Stimulated activated naive CD8-positive, alpha-beta T cell treated with anti-CD3 and anti-CD28 coated beads, Interleukin-15, Interleukin-2, amounts not matched to agents 100 ng/mL and 50 ng/mL, for 24 hours (primary cell): ENCODE data around the gene ZNF814.
"Not testable (repeated sequence)": the region's sequence is repeated elsewhere in the genome, so short reads cannot be mapped to it uniquely, and the experiment has no call there.

Source experiments
- H3K27ac Mint-ChIP-seq: one replicate; pipeline ENCODE4 v1.8.0; 2021; ENCODE audit warnings: mild to moderate bottlenecking, mixed read lengths
- H3K27me3 Mint-ChIP-seq: one replicate; pipeline ENCODE4 v1.8.0; 2021; ENCODE audit warnings: mixed read lengths
- H3K36me3 Mint-ChIP-seq: one replicate; pipeline ENCODE4 v1.8.0; 2021; ENCODE audit warnings: low read depth, mixed read lengths
- H3K4me1 Mint-ChIP-seq: one replicate; pipeline ENCODE4 v1.8.0; 2021; ENCODE audit warnings: low read depth, mixed read lengths
- H3K4me3 Mint-ChIP-seq: one replicate; pipeline ENCODE4 v1.8.0; 2021; ENCODE audit warnings: mild to moderate bottlenecking, mixed read lengths
- H3K9me3 Mint-ChIP-seq: one replicate; pipeline ENCODE4 v1.8.0; 2021; ENCODE audit warnings: mixed read lengths

Gene ZNF814

DNA sequence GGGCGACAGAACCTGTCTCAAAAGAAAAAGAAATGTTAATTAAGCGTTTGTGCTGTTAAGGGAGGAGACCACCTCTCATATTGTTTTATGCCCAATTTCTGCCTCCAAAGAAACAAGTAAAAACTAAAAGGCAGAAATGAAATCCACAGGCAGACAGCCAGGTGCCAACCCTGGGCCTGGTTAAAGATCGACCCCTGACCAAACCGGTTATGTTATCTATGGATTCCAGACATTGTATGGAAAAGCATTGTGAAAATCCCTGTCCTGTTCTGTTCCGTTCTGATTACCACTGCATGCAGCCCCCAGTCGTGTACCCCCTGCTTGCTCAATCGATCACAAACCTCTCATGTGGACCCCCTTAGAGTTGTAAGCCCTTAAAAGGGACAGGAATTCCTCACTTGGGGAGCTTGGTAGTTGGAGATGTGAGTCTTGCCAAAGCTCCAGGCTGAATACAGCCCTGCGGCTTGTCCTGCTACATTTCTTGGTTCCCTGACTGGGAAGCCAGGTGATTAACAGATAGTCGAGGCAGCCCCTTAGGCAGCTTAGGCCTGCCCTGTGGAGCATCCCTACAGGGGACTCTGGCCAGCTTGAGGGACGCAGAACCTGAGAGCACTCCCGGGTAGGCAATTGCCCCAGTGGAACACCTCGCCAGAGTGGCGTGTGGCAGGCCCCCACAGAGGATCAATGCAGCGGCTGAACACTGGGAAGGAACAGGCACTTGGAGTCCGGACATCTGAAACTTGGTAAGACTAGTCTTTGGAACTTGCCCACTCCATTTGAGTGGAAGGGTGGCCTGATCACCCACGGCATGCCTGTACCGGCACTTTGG, 73.4 kb downstream of the ZNF814 start:
- Mint-ChIP-seq H3K36me3 (peaks cover 30% of the 10 kb centered on the region), H3K4me3 (peak overlapping the region; percentile 92), H3K27me3 (no peaks in the 10 kb centered on the region), H3K9me3 (no peaks in the 10 kb centered on the region), H3K27ac (peak overlapping the region; percentile 87), H3K4me1 (peaks cover 60% of the 10 kb centered on the region)

DNA sequence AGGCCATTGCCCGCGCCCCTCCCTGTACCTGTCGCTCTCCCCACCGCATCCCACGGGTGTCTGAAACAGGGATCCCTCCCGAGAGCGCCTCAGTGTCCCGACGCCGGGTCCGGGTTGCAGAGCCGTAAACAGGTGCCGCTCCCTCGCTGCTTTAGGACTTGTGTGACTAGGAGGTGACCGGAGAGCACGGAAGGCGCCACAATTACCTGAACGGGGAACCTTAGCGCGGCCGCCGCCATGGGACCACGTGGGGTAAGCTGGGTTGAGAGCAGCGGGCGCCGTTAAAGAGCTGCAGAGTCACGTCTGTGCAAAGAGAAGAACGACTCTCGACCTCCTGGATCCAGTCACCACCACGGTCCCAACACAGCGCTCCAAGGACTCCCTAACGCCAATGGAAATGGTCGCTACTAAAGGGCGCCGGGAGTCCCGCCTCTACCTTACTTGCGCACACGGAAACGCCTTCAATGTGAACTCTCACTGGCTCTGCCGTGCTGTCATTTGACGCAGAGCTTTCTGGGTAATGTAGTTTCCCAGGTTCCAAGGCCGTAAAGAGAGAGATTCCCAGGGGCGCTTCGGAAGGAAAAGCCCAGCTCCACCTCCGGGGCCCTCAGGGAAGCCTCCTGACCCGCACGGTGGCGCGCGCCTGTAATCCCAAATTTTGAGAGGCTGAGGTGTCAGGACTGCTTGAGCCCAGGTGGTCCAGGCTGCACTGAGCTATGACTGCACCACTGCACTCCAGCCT, 74.2 kb downstream of the ZNF814 start, which contains the start of gene ZNF552:
TSS of gene ZNF552 (minus strand) at position 409 of the 742 bp plus-strand sequence. CDS start at position 239, 170 bp downstream.
- Mint-ChIP-seq H3K9me3 (no peaks in the 10 kb centered on the region), H3K27me3 (no peaks in the 10 kb centered on the region), H3K4me1 (peaks cover 58% of the 10 kb centered on the region), H3K27ac (peak within 1 kb of the TSS; percentile 87), H3K36me3 (peaks cover 30% of the 10 kb centered on the region), H3K4me3 (peak within 1 kb of the TSS; percentile 92)

DNA sequence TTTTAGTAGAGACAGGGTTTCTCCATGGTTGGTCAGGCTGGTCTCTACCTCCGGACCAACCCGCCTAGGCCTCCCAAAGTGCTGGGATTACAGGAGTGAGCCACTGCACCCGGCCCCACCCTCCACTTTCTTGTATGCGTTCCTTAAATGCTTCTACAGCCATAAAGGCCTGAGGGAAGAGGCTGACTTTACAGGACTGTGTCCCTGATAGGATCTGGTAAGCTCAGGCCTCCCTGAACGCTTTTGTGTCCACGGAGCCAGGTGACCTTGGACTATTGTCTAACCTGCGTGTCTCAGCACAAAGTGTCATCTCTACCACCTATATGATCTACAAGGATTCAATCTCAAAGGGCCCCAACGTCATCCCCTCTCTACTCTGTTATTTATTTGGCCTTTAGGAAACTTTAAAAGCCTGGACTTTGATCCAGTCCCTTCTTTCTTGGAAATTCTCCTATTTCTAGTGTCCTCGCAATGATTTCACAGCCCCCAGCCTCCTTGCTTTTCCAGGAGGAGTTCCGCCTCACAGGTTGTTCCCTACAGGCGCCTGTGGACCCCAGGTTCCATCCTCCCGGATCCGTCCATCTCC, 74.8 kb downstream of the ZNF814 start:
- Mint-ChIP-seq H3K4me3 (peak overlapping the region; percentile 92), H3K27me3 (no peaks in the 10 kb centered on the region), H3K9me3 (no peaks in the 10 kb centered on the region), H3K36me3 (peaks cover 34% of the 10 kb centered on the region), H3K27ac (peak overlapping the region; percentile 87), H3K4me1 (peaks cover 52% of the 10 kb centered on the region)

DNA sequence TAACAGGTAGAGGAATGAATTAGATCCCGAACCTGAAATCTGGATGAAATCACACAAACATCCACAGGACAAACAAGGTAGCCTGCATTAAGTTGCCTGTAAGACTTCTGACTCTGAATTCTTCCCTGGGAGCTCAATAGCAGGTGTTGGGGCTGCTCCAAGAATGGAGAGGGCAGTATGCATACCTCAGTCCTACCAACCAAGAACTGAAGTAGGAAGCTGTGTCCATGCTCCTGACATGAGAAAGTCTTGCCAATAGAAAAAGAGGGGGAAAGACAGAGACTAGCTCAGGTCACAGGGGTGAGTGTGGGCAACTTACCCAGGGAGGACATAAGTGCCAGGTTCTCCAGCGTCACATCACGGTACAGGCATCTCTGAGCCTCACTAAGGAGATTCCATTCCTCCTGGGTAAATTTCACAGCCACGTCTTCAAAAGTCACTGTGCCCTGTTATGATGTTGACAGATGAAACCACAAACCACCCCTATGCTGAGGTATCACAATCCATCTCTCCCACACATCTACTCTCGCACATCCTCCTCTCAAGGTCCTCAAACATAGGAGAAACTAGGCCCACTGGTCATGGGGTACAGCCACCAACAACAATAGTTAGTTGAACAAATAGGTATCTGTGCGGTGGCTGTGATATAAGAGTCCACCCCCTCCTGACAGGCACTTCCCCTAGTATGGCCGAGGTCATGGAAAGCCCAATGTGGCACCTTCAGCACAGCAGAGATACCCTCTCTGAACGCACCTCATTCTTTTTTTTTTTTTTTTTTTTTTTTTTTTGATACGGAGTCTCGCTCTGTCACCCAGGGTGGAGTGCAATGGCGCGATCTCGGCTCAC, 75.6 kb downstream of the ZNF814 start:
- peaks cover 37% of the 10 kb centered on the region for H3K36me3 Mint-ChIP-seq
- peaks cover 45% of the 10 kb centered on the region for H3K4me1 Mint-ChIP-seq
- H3K27me3 Mint-ChIP-seq, H3K9me3 Mint-ChIP-seq: not testable (repeated sequence)
- H3K27ac Mint-ChIP-seq: peak overlapping the region; percentile 66
- H3K4me3 Mint-ChIP-seq: peak overlapping the region; percentile 73

DNA sequence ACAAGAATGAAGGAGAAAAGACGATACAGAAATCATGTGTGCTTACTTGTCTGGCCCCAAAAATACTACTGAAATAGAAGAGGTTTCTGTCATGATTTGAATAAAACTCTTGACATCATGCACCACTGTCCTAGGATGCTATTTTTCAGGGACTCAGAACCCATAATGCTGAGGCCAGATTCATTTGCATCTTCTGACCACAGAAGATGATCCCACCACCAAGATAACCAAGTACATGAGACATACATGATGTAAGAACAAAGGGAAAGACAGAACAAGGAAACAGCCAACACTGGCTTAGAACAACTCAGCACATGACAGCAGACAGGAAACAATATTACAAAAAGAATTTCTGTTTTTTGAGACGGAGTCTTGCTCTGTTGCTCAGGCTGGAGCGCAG, 76.6 kb downstream of the ZNF814 start:
- Mint-ChIP-seq H3K4me3 (peak overlapping the region; percentile 61), H3K27ac (peak overlapping the region; percentile 22), H3K27me3 (no peaks in the 10 kb centered on the region), H3K36me3 (peaks cover 44% of the 10 kb centered on the region), H3K4me1 (peaks cover 45% of the 10 kb centered on the region), H3K9me3 (no peaks in the 10 kb centered on the region)

DNA sequence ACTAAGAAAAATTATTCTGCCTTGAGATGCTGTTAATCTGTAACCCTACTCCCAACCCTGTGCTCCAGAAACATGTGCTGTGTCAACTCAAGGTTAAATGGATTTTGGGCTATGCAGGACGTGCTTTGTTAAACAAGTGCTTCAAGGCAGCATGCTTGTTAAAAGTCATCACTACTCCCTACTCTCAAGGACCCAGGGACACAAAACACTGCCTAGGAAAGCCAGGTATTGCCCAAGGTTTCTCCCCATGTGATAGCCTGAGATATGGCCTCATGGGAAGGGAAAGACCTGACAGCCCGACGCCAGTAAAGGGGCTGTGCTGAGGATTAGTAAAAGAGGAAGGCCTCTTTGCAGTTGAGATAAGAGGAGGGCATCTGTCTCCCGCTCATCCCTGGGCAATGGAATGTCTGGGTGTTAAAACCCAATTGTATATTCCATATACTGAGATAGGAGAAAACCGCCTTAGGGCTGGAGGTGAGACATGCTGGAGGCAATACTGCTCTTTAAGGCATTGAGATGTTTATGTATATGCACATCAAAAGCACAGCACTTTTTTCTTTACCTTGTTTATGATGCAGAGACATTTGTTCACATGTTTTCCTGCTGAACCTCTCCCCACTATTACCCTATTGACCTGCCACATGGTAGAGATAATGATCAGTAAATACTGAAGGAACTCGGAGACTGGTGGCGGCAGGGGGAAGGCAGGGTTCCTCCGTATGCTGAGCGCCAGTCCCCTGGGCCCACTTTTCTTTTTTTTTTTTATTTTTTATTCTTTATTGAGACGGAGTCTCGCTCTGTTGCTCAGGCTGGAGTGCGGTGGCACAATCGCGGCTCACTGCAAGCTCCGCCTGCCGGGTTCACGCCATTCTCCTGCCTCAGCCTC, 78.2 kb downstream of the ZNF814 start:
- H3K27me3 Mint-ChIP-seq, H3K27ac Mint-ChIP-seq, H3K4me3 Mint-ChIP-seq, H3K9me3 Mint-ChIP-seq: not testable (repeated sequence)
- Mint-ChIP-seq H3K36me3 (peaks cover 53% of the 10 kb centered on the region), H3K4me1 (peaks cover 41% of the 10 kb centered on the region)

DNA sequence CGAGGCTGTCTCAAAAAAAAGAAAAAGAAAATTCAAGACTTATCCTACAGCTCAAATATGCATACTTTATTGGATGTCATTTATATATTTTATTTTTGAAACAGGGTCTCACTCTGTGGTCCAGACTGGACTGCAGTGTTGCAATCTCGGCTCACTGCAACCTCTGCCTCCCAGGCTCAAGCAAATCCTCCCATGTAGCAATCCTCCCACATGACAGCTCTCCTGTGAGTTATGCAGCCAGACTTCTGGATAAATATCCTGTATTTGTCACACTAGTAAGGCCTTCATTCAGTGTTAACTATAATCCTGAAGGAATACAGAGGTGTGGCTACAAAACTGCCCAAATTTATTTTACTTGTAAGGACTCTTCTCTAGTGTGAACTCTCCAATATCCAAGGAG, 81.3 kb downstream of the ZNF814 start:
- Mint-ChIP-seq H3K9me3 (no peaks in the 10 kb centered on the region), H3K27me3 (no peaks in the 10 kb centered on the region), H3K27ac (no peak overlapping the region), H3K36me3 (peaks cover 63% of the 10 kb centered on the region), H3K4me3 (no peak overlapping the region), H3K4me1 (peaks cover 37% of the 10 kb centered on the region)

DNA sequence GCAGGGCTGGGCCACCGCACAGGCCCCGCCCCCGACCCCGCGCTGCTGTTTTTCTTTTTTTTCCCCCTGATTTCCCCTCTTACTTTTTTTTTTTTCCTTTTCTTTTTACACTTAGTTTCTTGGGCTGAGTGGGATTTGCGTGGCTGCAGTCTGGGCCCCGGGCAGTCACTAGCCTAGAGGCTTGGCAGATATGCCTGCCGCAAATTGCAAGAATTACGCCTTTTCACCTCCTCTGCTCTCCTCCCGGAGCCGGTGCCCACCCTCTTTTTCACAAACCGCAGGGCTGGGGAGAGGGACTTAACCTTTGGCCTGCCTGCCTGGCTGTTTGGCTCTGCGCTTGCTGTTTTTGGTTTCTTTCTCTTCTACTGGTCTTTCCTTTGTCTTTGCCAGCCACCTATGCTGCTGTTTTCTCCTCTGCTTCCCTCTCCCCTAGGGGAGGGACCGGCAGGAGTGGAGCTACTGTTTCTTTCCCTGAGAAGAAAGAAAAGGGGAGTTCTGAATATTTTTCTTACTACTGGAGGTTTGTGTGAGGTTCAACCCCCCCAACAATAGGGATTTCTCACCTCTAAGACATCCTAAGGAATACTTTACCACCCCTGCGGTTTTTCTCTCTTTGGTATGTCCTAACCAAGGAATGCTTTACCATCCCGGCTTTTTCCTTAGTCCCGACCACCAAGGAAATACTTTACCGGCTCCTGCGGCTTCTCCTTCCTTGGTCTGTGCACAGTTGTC, 85.1 kb downstream of the ZNF814 start:
- Mint-ChIP-seq H3K27ac (peak overlapping the region; percentile 73), H3K4me3 (peak overlapping the region; percentile 66), H3K9me3 (no peaks in the 10 kb centered on the region), H3K4me1 (peaks cover 30% of the 10 kb centered on the region), H3K27me3 (no peaks in the 10 kb centered on the region), H3K36me3 (peaks cover 48% of the 10 kb centered on the region)

DNA sequence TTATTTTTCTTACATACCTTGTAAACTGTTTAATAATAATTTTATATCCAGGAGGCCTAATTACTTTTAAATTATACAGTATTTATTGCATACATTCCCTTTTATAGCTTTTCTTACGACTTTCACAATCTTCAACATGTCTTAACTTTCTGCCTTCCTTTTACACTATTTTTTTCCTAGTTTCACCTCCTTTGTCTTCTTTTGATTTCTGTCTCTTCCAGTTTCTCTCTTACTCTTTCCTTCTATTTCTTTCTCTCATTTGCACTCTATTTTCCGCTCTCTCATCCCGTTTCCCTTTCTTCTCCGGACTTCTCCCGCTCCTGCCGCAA, 85.6 kb downstream of the ZNF814 start:
- Mint-ChIP-seq H3K27ac (peak overlapping the region; percentile 73), H3K9me3 (no peaks in the 10 kb centered on the region), H3K4me1 (peaks cover 30% of the 10 kb centered on the region), H3K36me3 (peaks cover 44% of the 10 kb centered on the region), H3K27me3 (no peaks in the 10 kb centered on the region), H3K4me3 (peak overlapping the region; percentile 66)

DNA sequence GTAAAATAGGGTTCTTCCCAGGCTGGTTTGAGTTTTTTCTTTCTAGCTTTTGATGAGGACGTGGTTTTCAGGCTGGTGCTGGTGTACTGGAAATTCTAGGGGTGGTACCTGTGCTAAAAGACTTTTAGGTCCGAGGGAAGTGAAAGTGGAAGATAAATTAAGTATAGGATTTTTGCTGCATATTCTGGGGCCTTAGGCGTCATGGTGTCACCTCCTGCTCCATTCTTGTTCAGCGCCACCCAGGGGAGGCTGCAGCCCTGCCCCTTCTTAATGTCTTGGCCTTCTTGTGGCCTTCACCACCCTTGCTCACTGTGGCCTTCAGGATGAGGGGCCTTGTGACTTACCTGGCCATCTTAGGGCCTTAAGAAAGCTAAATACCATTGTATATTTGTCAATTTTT, 86.6 kb downstream of the ZNF814 start:
- Mint-ChIP-seq H3K27ac (no peak overlapping the region), H3K9me3 (no peaks in the 10 kb centered on the region), H3K4me3 (no peak overlapping the region), H3K4me1 (peaks cover 30% of the 10 kb centered on the region), H3K36me3 (peaks cover 37% of the 10 kb centered on the region), H3K27me3 (no peaks in the 10 kb centered on the region)

DNA sequence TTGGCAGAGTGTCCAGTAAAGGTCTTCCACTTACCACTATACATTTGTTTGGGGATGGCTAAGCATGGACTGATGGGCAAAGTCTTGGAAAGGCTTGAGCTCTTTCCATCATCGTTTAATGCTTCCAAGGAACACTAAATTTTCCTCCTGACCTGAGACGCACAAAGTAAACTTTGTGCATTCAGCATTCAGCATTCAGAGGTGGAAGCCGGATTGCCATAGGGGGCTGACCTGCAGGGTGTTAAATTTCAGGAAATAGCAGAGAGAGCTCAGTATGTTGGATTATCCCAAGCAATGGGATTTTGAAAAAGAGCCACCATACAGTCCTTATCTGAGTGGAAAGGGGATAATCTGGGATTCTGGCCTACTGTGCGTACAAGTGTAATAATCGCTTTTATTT, 88.1 kb downstream of the ZNF814 start:
- Mint-ChIP-seq H3K27ac (no peak overlapping the region), H3K4me1 (peaks cover 30% of the 10 kb centered on the region), H3K4me3 (no peak overlapping the region), H3K36me3 (peaks cover 44% of the 10 kb centered on the region), H3K27me3 (no peaks in the 10 kb centered on the region), H3K9me3 (no peaks in the 10 kb centered on the region)
